ENCODE measurements around the gene ASB10. TPM values are rescaled to one million over a fixed set of nuclear protein-coding genes. Genes with fewer than 3 reads are reported as not detected.

The ASB10 gene
- not detected for total RNA-seq

GRCh38 chr7:151186640-151187408 is at the start of gene ASB10:
TSS of gene ASB10 (minus strand) at chr7:151187250. CDS start at chr7:151187130, 120 bp downstream.
- ATAC-seq (replicated peaks in 1 of 2) (no peak), DNase-seq (no peak)
- H3K27me3 Mint-ChIP-seq (ENCODE audit: low read depth): no peaks in the 10 kb centered on the region
- H3K4me3 Mint-ChIP-seq: no peak within 1 kb of the TSS
- H3K27ac Mint-ChIP-seq: no peak within 1 kb of the TSS
- H3K36me3 Mint-ChIP-seq (ENCODE audit: insufficient read depth in 2 of 2): no peaks in the 10 kb centered on the region
- H3K4me1 Mint-ChIP-seq (ENCODE audit: low read depth): no peaks in the 10 kb centered on the region
- no peaks in the 10 kb centered on the region for H3K9me3 Mint-ChIP-seq

GRCh38 chr7:151236406-151236805 is 49.4 kb upstream of the ASB10 start:
- Mint-ChIP-seq H3K4me3 (no peak overlapping the region), H3K4me1 (ENCODE audit: low read depth) (peaks cover 27% of the 10 kb centered on the region), H3K27ac (no peak overlapping the region), H3K36me3 (ENCODE audit: insufficient read depth in 2 of 2) (peaks cover 5 to 10% of the 10 kb centered on the region in 2 donors), H3K9me3 (no peaks in the 10 kb centered on the region), H3K27me3 (ENCODE audit: low read depth) (no peaks in the 10 kb centered on the region)
- no peak for ATAC-seq (replicated peaks in 1 of 2)
- no peak for DNase-seq

GRCh38 chr7:151235091-151235787 is 48.2 kb upstream of the ASB10 start:
- H3K27me3 Mint-ChIP-seq (ENCODE audit: low read depth): no peaks in the 10 kb centered on the region
- H3K4me3 Mint-ChIP-seq: peak overlapping the region in 1 of 2 donors; percentile 100
- no peak for ATAC-seq (replicated peaks in 1 of 2)
- peaks cover 30% of the 10 kb centered on the region for H3K4me1 Mint-ChIP-seq (ENCODE audit: low read depth)
- H3K36me3 Mint-ChIP-seq (ENCODE audit: insufficient read depth in 2 of 2): peaks cover 5 to 10% of the 10 kb centered on the region in 2 donors
- DNase-seq: no peak
- H3K27ac Mint-ChIP-seq: no peak overlapping the region
- H3K9me3 Mint-ChIP-seq: no peaks in the 10 kb centered on the region

GRCh38 chr7:151233804-151234203 is 46.8 kb upstream of the ASB10 start:
- H3K36me3 Mint-ChIP-seq (ENCODE audit: insufficient read depth in 2 of 2): peaks cover 5 to 10% of the 10 kb centered on the region in 2 donors
- H3K9me3 Mint-ChIP-seq: no peaks in the 10 kb centered on the region
- DNase-seq (no peak), ATAC-seq (replicated peaks in 1 of 2) (no peak)
- no peaks in the 10 kb centered on the region for H3K27me3 Mint-ChIP-seq (ENCODE audit: low read depth)
- H3K4me3 Mint-ChIP-seq: peak overlapping the region; percentile 100
- peaks cover 30% of the 10 kb centered on the region for H3K4me1 Mint-ChIP-seq (ENCODE audit: low read depth)
- H3K27ac Mint-ChIP-seq: peak overlapping the region; percentile 99

GRCh38 chr7:151232917-151233701 is 46.1 kb upstream of the ASB10 start:
- peak; percentile 83 to 85 for ATAC-seq (replicated peaks in 1 of 2)
- peaks cover 32% of the 10 kb centered on the region for H3K4me1 Mint-ChIP-seq (ENCODE audit: low read depth)

GRCh38 chr7:151232091-151232916 is 45.3 kb upstream of the ASB10 start, which contains the start of gene CHPF2:
TSS of gene CHPF2 (plus strand) at chr7:151232483. CDS start at chr7:151234012, 1,529 bp downstream.
- Mint-ChIP-seq H3K4me3 (peak within 1 kb of the TSS; percentile 100), H3K9me3 (no peaks in the 10 kb centered on the region), H3K27ac (peak within 1 kb of the TSS; percentile 99), H3K4me1 (ENCODE audit: low read depth) (peaks cover 38% of the 10 kb centered on the region), H3K36me3 (ENCODE audit: insufficient read depth in 2 of 2) (peaks cover 5 to 10% of the 10 kb centered on the region in 2 donors), H3K27me3 (ENCODE audit: low read depth) (no peaks in the 10 kb centered on the region)
- DNase-seq (peak; percentile 94 to 96), ATAC-seq (replicated peaks in 1 of 2) (peak; percentile 94 to 96)

More at GRCh38 chr7:151232917-151233701, 46.1 kb upstream of the ASB10 start:
- Mint-ChIP-seq H3K36me3 (ENCODE audit: insufficient read depth in 2 of 2) (peaks cover 5 to 10% of the 10 kb centered on the region in 2 donors), H3K9me3 (no peaks in the 10 kb centered on the region), H3K27me3 (ENCODE audit: low read depth) (no peaks in the 10 kb centered on the region), H3K4me3 (peak overlapping the region; percentile 100), H3K27ac (peak overlapping the region; percentile 99)
- DNase-seq: peak; percentile 76 to 86

- H3K36me3 Mint-ChIP-seq (ENCODE audit: insufficient read depth in 2 of 2): peaks cover 10 to 11% of the 10 kb centered on the region in 2 donors
- H3K9me3 Mint-ChIP-seq: no peaks in the 10 kb centered on the region
- no peak for ATAC-seq (replicated peaks in 1 of 2)
- DNase-seq: no peak
- H3K27me3 Mint-ChIP-seq (ENCODE audit: low read depth): no peaks in the 10 kb centered on the region
- H3K4me3 Mint-ChIP-seq: peak overlapping the region; percentile 94 to 100
- H3K27ac Mint-ChIP-seq: no peak overlapping the region
- H3K4me1 Mint-ChIP-seq (ENCODE audit: low read depth): peaks cover 50% of the 10 kb centered on the region
These were observed 44.0 kb upstream of the ASB10 start for GRCh38 chr7:151231080-151231479.

- ATAC-seq (replicated peaks in 1 of 2) (no peak), DNase-seq (no peak)
- Mint-ChIP-seq H3K4me3 (no peak overlapping the region), H3K9me3 (no peaks in the 10 kb centered on the region), H3K27ac (no peak overlapping the region), H3K4me1 (ENCODE audit: low read depth) (peaks cover 61% of the 10 kb centered on the region), H3K36me3 (ENCODE audit: insufficient read depth in 2 of 2) (peaks cover 12 to 18% of the 10 kb centered on the region in 2 donors), H3K27me3 (ENCODE audit: low read depth) (no peaks in the 10 kb centered on the region)
These were observed 42.2 kb upstream of the ASB10 start for GRCh38 chr7:151229249-151229648.

GRCh38 chr7:151228024-151228866 is 41.2 kb upstream of the ASB10 start:
- H3K27ac Mint-ChIP-seq: peak overlapping the region; percentile 76
- DNase-seq: no peak

GRCh38 chr7:151226875-151227782 is 40.1 kb upstream of the ASB10 start, which contains the start of gene ABCF2:
TSS of gene ABCF2 (minus strand) at chr7:151227205. CDS start at chr7:151226458, 747 bp downstream.
- Mint-ChIP-seq H3K27ac (peak within 1 kb of the TSS; percentile 97), H3K27me3 (ENCODE audit: low read depth) (no peaks in the 10 kb centered on the region), H3K9me3 (no peaks in the 10 kb centered on the region), H3K4me3 (peak within 1 kb of the TSS; percentile 97 to 99), H3K36me3 (ENCODE audit: insufficient read depth in 2 of 2) (peaks cover 10 to 16% of the 10 kb centered on the region in 2 donors), H3K4me1 (ENCODE audit: low read depth) (peaks cover 47% of the 10 kb centered on the region)
- ATAC-seq (replicated peaks in 1 of 2): peak; percentile 100
- peak; percentile 97 to 98 for DNase-seq

More at GRCh38 chr7:151228024-151228866, 41.2 kb upstream of the ASB10 start:
- Mint-ChIP-seq H3K4me1 (ENCODE audit: low read depth) (peaks cover 51% of the 10 kb centered on the region), H3K36me3 (ENCODE audit: insufficient read depth in 2 of 2) (peaks cover 13 to 21% of the 10 kb centered on the region in 2 donors), H3K4me3 (peak overlapping the region; percentile 97 to 99), H3K9me3 (no peaks in the 10 kb centered on the region), H3K27me3 (ENCODE audit: low read depth) (no peaks in the 10 kb centered on the region)
- no peak for ATAC-seq (replicated peaks in 1 of 2)

GRCh38 chr7:151226560-151226874 is 39.5 kb upstream of the ASB10 start:
- no peaks in the 10 kb centered on the region for H3K27me3 Mint-ChIP-seq (ENCODE audit: low read depth)
- H3K27ac Mint-ChIP-seq: peak overlapping the region; percentile 97
- no peaks in the 10 kb centered on the region for H3K9me3 Mint-ChIP-seq
- peaks cover 12 to 18% of the 10 kb centered on the region in 2 donors for H3K36me3 Mint-ChIP-seq (ENCODE audit: insufficient read depth in 2 of 2)
- H3K4me1 Mint-ChIP-seq (ENCODE audit: low read depth): peaks cover 41% of the 10 kb centered on the region
- ATAC-seq (replicated peaks in 1 of 2) (no peak), DNase-seq (no peak)
- peak overlapping the region; percentile 97 to 99 for H3K4me3 Mint-ChIP-seq

Data from activated T-cell treated with anti-CD3 and anti-CD28 coated beads, Interleukin-2, amount 50 U/mL, for 72 hours (primary cell).